HG03045 (cell line): ENCODE measurements around the gene KRT82.
"Not testable (repeated sequence)": the region's sequence is repeated elsewhere in the genome, so short reads cannot be mapped to it uniquely, and the experiment has no call there.

Experiments
- ATAC-seq: cut with Tn5 transposase; IDR thresholded peaks from one replicate; pipeline ENCODE4 v1.9.1; 2021; ENCODE audit warnings: mild to moderate bottlenecking, moderate library complexity; ENCODE audit not compliant: unreplicated experiment

The KRT82 gene

DNA sequence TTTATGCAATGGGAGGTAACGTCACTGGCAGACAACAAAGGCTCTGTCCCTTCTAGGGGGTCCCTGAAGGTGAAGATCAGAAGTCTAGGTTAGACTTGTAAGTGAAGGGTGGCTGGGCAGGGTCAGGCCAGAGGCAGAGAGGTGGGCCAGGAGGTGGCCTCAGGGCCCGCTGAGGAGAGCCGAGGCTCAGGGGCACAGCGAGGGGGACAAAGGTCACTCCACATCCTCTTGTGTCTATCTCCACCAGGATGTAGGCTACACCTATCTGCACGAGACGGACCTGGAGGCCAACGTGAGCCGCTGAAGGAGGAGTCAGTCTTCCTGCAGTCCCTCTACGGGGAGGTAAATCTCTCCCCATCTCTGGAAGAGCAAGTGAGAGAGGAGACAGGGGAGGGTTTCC, 59.1 kb downstream of the KRT82 start:
- no peak for ATAC-seq

DNA sequence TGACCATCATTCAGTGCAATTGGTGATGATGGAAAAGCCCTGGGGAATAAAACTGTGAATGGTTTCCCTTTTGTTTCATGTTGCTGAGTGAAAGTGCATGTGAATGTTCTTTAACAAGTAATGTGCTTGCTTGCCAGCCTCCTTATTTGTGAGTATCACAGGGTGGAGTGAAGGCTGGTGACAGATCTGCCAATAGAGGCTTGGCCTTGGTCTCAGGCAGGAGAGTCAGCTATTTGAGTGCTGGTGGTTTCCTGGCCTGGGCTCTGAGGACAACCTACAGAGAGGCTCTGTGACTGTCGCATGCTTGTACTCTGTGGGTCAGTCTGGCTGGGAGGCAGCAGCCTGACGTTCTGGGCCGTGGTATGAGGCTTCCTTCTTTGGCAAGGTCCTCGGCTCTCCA, 59.5 kb downstream of the KRT82 start:
- ATAC-seq, result no peak

DNA sequence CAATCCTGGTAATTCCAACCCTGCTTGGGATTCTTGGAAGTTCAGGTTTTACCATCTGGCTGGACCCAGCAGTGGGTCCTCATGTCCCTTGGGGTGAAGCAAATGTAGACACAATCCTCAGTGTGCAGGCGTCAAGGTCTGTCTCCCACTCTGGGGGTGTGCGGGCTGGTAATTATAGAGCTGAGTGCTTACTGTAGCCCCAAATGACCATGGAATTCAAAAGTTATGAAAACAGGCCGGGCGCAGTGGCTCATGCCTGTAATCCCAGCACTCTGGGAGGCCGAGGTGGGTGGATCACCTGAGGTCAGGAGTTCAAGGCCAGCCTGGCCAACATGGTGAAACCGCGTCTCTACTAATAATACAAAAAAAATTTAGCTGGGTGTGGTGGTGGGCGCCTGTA, 61.1 kb downstream of the KRT82 start:
- ATAC-seq, result not testable (repeated sequence)

DNA sequence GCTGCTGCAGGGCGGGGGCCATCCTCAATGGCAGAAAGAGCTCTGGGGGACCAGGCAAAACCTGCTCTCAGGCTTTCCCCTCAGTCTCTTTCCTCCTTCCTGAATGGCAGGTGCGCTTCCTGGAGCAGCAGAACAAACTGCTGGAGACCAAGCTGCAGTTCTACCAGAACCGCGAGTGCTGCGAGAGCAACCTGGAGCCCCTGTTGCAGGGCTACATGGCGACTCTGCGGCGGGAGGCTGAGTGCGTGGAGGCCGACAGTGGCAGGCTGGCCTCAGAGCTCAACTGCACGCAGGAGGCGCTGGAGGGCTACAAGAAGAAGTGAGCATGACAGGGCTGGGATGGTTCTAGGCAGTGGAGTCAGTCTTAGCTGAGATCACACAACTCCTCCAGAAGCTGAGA, 62.0 kb downstream of the KRT82 start:
- no peak for ATAC-seq
